Left lung (tissue), 14 donors: ENCODE results near the gene CRYGD. TPM values are rescaled to one million over a fixed set of nuclear protein-coding genes. Genes with fewer than 3 reads are reported as not detected.
A peak's percentile ranks its signal among the peaks of the same experiment; 100 is the strongest.
"Not testable (repeated sequence)": the region's sequence is repeated elsewhere in the genome, so short reads cannot be mapped to it uniquely, and the experiment has no call there.

Experiments
- ATAC-seq: fragments of 200-7000 bp; cut with Tn5 transposase; one replicate; pipeline ENCODE4 v1.9.1; 2020; ENCODE audit warnings: moderate library complexity
- DNase-seq, 4 donors: peaks; one replicate each; pipeline ENCODE4 v3.0.0-alpha.2; 2013 to 2020
- H3K27ac ChIP-seq, 2 donors: fragments of 200-600 bp; sonication (generic) in 1 of 2; one replicate each; pipeline versions ENCODE4 v1.5.0 to v1.8.0; 2020 to 2021
- H3K27me3 ChIP-seq, 2 donors: fragments of 200-600 bp; sonication (generic) in 1 of 2; one replicate each; pipeline versions ENCODE4 v1.5.0 to v1.8.0; 2020 to 2021
- H3K36me3 ChIP-seq, 2 donors: fragments of 200-600 bp; sonication (generic) in 1 of 2; one replicate each; pipeline versions ENCODE4 v1.5.0 to v1.8.0; 2020 to 2021
- H3K4me1 ChIP-seq, 2 donors: fragments of 200-600 bp; one replicate each; pipeline ENCODE4 v1.8.0; 2021
- H3K4me3 ChIP-seq, 2 donors: fragments of 200-600 bp; sonication (generic) in 1 of 2; one replicate each; pipeline versions ENCODE4 v1.5.0 to v1.8.0; 2020 to 2021; ENCODE audit warnings: mild to moderate bottlenecking in 1 of 2
- H3K9me3 ChIP-seq, 2 donors: fragments of 200-600 bp; sonication (generic) in 1 of 2; one replicate each; pipeline versions ENCODE4 v1.5.0 to v1.8.0; 2020 to 2021
- CTCF ChIP-seq, 2 donors: fragments of 200-600 bp; sonication (generic) in 1 of 2; IDR thresholded peaks; one replicate each; pipeline versions ENCODE4 v1.5.0 to v1.8.0; 2021; ENCODE audit warnings: antibody characterized with exemption in 2 of 2
- intact Hi-C, 2 donors: fragments of 100-400 bp; cut with DNase I; formaldehyde crosslinking; loops; one replicate each; pipeline versions ENCODE4 v1.11.2 to v1.14.2; 2022
- long read RNA-seq, 12 donors: library from polyadenylated mRNA in 2 of 12; unstranded in 2 of 12; transcript quantifications; one replicate each; pipeline ENCODE4 v2.0.0 and lab custom pipeline, GENCODE V29; 2019 to 2026
- polyA plus RNA-seq, 6 donors: library from polyadenylated mRNA; unstranded; fragments of 120-200 nt; gene quantifications; one replicate each; pipeline ENCODE4 v1.2.1, GENCODE V29; 2013; ENCODE audit not compliant: insufficient read length in 6 of 6
- total RNA-seq, 2 donors: library from RNA; stranded (reverse); fragmentation: NEBNext Ultra II Directional; extraction: Animal tissue kit (Norgen Biotek cat#: 25700); gene quantifications; one replicate each; pipeline ENCODE4 v1.2.1, GENCODE V29; 2021
- donor health status: DM: no; HTN: yes; CAD: no.
- donor health status: DM: no; HTN: no; CAD: no.

Gene CRYGD
- not detected for total RNA-seq
- under 1 TPM in 1 of 6 donors, not detected in 5; 0.24 TPM for polyA plus RNA-seq
- long read RNA-seq, donor 1 = 0 reads
- long read RNA-seq, donor 2 = 0 reads
- long read RNA-seq, donor 3 = 0 reads
- long read RNA-seq, donor 4 = 0 reads
- long read RNA-seq, donor 5 = 0 reads
- long read RNA-seq, donor 6 = 0 reads
- long read RNA-seq, donor 7 = 0 reads
- long read RNA-seq, donor 8 = 0 reads
- long read RNA-seq, donor 9 = 0 reads
- long read RNA-seq, donor 10 = 0 reads
- long read RNA-seq, donor 11, transcript CRYGD-201 (3 exons, 619 nt) = major isoform, 6 of 6 reads
- long read RNA-seq, donor 11, partial matches to known transcripts = 0 of 6 reads
- long read RNA-seq, donor 11, other reads (novel, unspliced or antisense) = 0 of 6 reads
- long read RNA-seq, donor 12 = 0 reads

GRCh38 chr2:208124013-208124715, at the start of gene CRYGD:
CRYGD (minus strand) TSS chr2:208124524; CDS start chr2:208124473, 51 bp downstream.
- H3K27ac ChIP-seq, H3K36me3 ChIP-seq, H3K9me3 ChIP-seq, intact Hi-C loops: not testable (repeated sequence)
- ATAC-seq (peak; percentile 42), DNase-seq (peak in 1 of 4 donors; percentile 88)
- peak within 1 kb of the TSS in 1 of 2 donors; percentile 13 for H3K4me3 ChIP-seq
- peaks cover 0 to 11% of the 10 kb centered on the region in 2 donors for H3K4me1 ChIP-seq
- peaks cover 16 to 32% of the 10 kb centered on the region in 2 donors for H3K27me3 ChIP-seq

- Histone ChIP-seq H3K27ac (peak overlapping the region in 1 of 2 donors; percentile 84), H3K9me3 (no peaks in the 10 kb centered on the region), H3K27me3 (no peaks in the 10 kb centered on the region), H3K4me1 (peaks cover 0 to 30% of the 10 kb centered on the region in 2 donors), H3K36me3 (no peaks in the 10 kb centered on the region), H3K4me3 (no peak overlapping the region)
- ATAC-seq (peak; percentile 54), DNase-seq (peak in 1 of 4 donors; percentile 41)
- no peak for TF ChIP-seq CTCF (IDR thresholded peaks at IDR 0.05)
- intact Hi-C loops = no loop called here
Measured at GRCh38 chr2:208172125-208172524, 47.8 kb upstream of the CRYGD start.

- intact Hi-C loops = no loop called here
- DNase-seq = no peak
- H3K27me3 ChIP-seq = no peaks in the 10 kb centered on the region
- no peaks in the 10 kb centered on the region for H3K9me3 ChIP-seq
- no peak for TF ChIP-seq CTCF (IDR thresholded peaks at IDR 0.05)
- H3K27ac ChIP-seq = no peak overlapping the region
- H3K4me3 ChIP-seq = no peak overlapping the region
- no peak for ATAC-seq
- no peaks in the 10 kb centered on the region for H3K36me3 ChIP-seq
- H3K4me1 ChIP-seq = no peaks in the 10 kb centered on the region
Measured at GRCh38 chr2:208164951-208165755, 40.8 kb upstream of the CRYGD start.

- intact Hi-C loops = no loop called here
- Histone ChIP-seq H3K4me1 (no peaks in the 10 kb centered on the region), H3K4me3 (no peak within 1 kb of the TSS), H3K27ac (no peak within 1 kb of the TSS), H3K27me3 (no peaks in the 10 kb centered on the region), H3K9me3 (no peaks in the 10 kb centered on the region), H3K36me3 (no peaks in the 10 kb centered on the region)
- ATAC-seq = no peak
- no peak for TF ChIP-seq CTCF (IDR thresholded peaks at IDR 0.05)
- no peak for DNase-seq
Measured at GRCh38 chr2:208163489-208163888, 39.2 kb upstream of the CRYGD start, which contains the start of gene CRYGA. CRYGA (minus strand) TSS chr2:208163589; CDS start chr2:208163556, 33 bp downstream.

GRCh38 chr2:208156439-208156838, 32.1 kb upstream of the CRYGD start:
- no peak overlapping the region for H3K27ac ChIP-seq

More at GRCh38 chr2:208156439-208156838, 32.1 kb upstream of the CRYGD start:
- no peaks in the 10 kb centered on the region for H3K4me1 ChIP-seq
- no peak for DNase-seq
- peaks cover 0 to 8% of the 10 kb centered on the region in 2 donors for H3K9me3 ChIP-seq
- no peaks in the 10 kb centered on the region for H3K27me3 ChIP-seq
- H3K36me3 ChIP-seq = no peaks in the 10 kb centered on the region
- intact Hi-C loops = no loop called here
- no peak for ATAC-seq
- no peak overlapping the region for H3K4me3 ChIP-seq
- TF ChIP-seq CTCF (IDR thresholded peaks at IDR 0.05) = no peak
